ENCODE results near the gene SPEF2. TPM values are rescaled to one million over a fixed set of nuclear protein-coding genes. Genes with fewer than 3 reads are reported as not detected.

SPEF2 gene
- polyA plus RNA-seq, 1 donor from 2014 or later: 18.5 TPM

DNA sequence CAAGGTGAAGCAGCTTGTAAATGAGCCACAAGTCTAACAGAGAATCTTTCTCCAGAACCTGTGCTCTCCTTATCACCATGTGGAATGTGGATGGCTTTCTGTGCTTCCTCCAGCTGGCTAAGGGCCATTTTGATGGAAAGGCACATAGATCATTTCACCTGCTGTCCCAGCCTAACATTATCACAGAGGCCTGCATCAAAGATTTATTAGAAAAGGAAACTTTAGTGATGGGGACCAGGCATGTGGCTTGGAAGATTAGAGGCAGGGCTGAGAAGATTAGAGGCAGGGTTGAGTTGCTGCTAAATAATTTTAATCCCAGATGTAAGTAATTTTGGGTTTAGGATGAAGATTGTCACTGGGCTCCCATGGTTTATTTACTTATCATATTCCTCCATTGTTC, 6.3 kb downstream of the SPEF2 start:
- Histone ChIP-seq H3K9ac (ENCODE audit: low read length) (no peak overlapping the region), H3K27me3 (ENCODE audit: insufficient read depth, low read depth, low read length) (no peaks in the 10 kb centered on the region), H3K27ac (ENCODE audit: low read length) (no peak overlapping the region), H3K79me2 (replicated peaks; ENCODE audit: insufficient read depth, low read length) (no peaks in the 10 kb centered on the region), H3K36me3 (ENCODE audit: insufficient read depth, low read length) (no peaks in the 10 kb centered on the region), H3K9me3 (ENCODE audit: low read length) (no peaks in the 10 kb centered on the region), H2AFZ (ENCODE audit: low read depth, low read length) (no peak overlapping the region), H3K4me2 (ENCODE audit: low read length) (no peak overlapping the region), H3K9me2 (ENCODE audit: insufficient read depth, low read length) (no peaks in the 10 kb centered on the region), H4K20me1 (ENCODE audit: insufficient read depth) (no peaks in the 10 kb centered on the region), H3K4me3 (ENCODE audit: low read length) (no peak overlapping the region), H3F3A (ENCODE audit: insufficient read depth, low read length, poor library complexity, severe bottlenecking) (no peaks in the 10 kb centered on the region)
- TF ChIP-seq MXI1 (conservative IDR thresholded peaks at IDR 0.05; ENCODE audit: poor library complexity, severe bottlenecking) (no peak), TAF1 (IDR thresholded peaks at IDR 0.05; ENCODE audit: low read depth) (no peak)
- TF ChIP-seq, protein P1, sequence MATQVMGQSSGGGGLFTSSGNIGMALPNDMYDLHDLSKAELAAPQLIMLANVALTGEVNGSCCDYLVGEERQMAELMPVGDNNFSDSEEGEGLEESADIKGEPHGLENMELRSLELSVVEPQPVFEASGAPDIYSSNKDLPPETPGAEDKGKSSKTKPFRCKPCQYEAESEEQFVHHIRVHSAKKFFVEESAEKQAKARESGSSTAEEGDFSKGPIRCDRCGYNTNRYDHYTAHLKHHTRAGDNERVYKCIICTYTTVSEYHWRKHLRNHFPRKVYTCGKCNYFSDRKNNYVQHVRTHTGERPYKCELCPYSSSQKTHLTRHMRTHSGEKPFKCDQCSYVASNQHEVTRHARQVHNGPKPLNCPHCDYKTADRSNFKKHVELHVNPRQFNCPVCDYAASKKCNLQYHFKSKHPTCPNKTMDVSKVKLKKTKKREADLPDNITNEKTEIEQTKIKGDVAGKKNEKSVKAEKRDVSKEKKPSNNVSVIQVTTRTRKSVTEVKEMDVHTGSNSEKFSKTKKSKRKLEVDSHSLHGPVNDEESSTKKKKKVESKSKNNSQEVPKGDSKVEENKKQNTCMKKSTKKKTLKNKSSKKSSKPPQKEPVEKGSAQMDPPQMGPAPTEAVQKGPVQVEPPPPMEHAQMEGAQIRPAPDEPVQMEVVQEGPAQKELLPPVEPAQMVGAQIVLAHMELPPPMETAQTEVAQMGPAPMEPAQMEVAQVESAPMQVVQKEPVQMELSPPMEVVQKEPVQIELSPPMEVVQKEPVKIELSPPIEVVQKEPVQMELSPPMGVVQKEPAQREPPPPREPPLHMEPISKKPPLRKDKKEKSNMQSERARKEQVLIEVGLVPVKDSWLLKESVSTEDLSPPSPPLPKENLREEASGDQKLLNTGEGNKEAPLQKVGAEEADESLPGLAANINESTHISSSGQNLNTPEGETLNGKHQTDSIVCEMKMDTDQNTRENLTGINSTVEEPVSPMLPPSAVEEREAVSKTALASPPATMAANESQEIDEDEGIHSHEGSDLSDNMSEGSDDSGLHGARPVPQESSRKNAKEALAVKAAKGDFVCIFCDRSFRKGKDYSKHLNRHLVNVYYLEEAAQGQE (IDR thresholded peaks at IDR 0.05; ENCODE audit: borderline replicate concordance): no peak

DNA sequence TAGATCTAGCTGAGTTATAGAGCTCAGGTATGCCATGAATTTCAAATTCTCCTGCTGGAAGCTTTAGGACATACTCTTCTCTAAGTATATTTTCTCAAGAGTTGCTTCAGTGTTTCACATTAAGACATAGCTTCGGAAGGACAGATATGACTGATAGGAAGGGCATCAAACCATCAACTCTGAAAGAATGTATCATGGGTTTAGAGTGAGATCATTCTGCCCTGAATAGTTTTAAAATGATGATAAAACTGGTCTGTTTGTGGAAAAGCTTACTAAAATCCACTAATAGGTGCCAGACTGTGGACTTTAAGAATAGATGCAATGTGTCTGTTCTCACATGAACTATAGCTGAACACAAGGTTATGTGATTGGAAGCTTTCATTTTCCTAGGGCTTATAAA, 8.4 kb downstream of the SPEF2 start:
- Histone ChIP-seq H3K9ac (ENCODE audit: low read length) (no peak overlapping the region), H3K9me2 (ENCODE audit: insufficient read depth, low read length) (no peaks in the 10 kb centered on the region), H2AFZ (ENCODE audit: low read depth, low read length) (no peak overlapping the region), H3K27ac (ENCODE audit: low read length) (no peak overlapping the region), H3K9me3 (ENCODE audit: low read length) (no peaks in the 10 kb centered on the region), H3K36me3 (ENCODE audit: insufficient read depth, low read length) (no peaks in the 10 kb centered on the region), H3K4me2 (ENCODE audit: low read length) (no peak overlapping the region), H3F3A (ENCODE audit: insufficient read depth, low read length, poor library complexity, severe bottlenecking) (no peaks in the 10 kb centered on the region), H3K4me3 (ENCODE audit: low read length) (no peak overlapping the region), H4K20me1 (ENCODE audit: insufficient read depth) (no peaks in the 10 kb centered on the region), H3K79me2 (replicated peaks; ENCODE audit: insufficient read depth, low read length) (no peaks in the 10 kb centered on the region), H3K27me3 (ENCODE audit: insufficient read depth, low read depth, low read length) (no peaks in the 10 kb centered on the region)
- no peak for TF ChIP-seq TAF1 (IDR thresholded peaks at IDR 0.05; ENCODE audit: low read depth)
- no peak for TF ChIP-seq EP300 (conservative IDR thresholded peaks at IDR 0.05; ENCODE audit: poor library complexity, severe bottlenecking)
- no peak for TF ChIP-seq RAD21 (conservative IDR thresholded peaks at IDR 0.05)
- TF ChIP-seq, protein P2, sequence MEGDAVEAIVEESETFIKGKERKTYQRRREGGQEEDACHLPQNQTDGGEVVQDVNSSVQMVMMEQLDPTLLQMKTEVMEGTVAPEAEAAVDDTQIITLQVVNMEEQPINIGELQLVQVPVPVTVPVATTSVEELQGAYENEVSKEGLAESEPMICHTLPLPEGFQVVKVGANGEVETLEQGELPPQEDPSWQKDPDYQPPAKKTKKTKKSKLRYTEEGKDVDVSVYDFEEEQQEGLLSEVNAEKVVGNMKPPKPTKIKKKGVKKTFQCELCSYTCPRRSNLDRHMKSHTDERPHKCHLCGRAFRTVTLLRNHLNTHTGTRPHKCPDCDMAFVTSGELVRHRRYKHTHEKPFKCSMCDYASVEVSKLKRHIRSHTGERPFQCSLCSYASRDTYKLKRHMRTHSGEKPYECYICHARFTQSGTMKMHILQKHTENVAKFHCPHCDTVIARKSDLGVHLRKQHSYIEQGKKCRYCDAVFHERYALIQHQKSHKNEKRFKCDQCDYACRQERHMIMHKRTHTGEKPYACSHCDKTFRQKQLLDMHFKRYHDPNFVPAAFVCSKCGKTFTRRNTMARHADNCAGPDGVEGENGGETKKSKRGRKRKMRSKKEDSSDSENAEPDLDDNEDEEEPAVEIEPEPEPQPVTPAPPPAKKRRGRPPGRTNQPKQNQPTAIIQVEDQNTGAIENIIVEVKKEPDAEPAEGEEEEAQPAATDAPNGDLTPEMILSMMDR (IDR thresholded peaks at IDR 0.05; ENCODE audit: poor library complexity, severe bottlenecking): no peak
- TF ChIP-seq POLR2AphosphoS5 (IDR thresholded peaks at IDR 0.05): no peak
- TF ChIP-seq, protein P1 (IDR thresholded peaks at IDR 0.05; ENCODE audit: borderline replicate concordance): no peak
- no peak for TF ChIP-seq EZH2 (IDR thresholded peaks at IDR 0.05; ENCODE audit: borderline replicate concordance, insufficient read depth, low read length, poor library complexity, severe bottlenecking)
- no peak for TF ChIP-seq SMC3 (conservative IDR thresholded peaks at IDR 0.05; ENCODE audit: poor library complexity)
- TF ChIP-seq MXI1 (conservative IDR thresholded peaks at IDR 0.05; ENCODE audit: poor library complexity, severe bottlenecking): no peak

Data from neural cell (in vitro differentiated cells).